Activated B cell treated with CpG ODN at 0.5 μM for 24 hours (primary cell): ENCODE results near the gene LCMT1. TPM values are rescaled to one million over a fixed set of nuclear protein-coding genes. Genes with fewer than 3 reads are reported as not detected.
A peak's percentile ranks its signal among the peaks of the same experiment; 100 is the strongest.

Experiments used
- ATAC-seq: fragments of 200-7000 bp; cut with Tn5 transposase; one replicate; pipeline ENCODE4 v1.10.0; 2021; ENCODE audit warnings: low read depth, mild to moderate bottlenecking, moderate library complexity
- CTCF ChIA-PET: fragments of 350-600 bp; sonication (Branson Sonifier 250); formaldehyde crosslinking; loops from one replicate; lab custom pipeline; 2021; ENCODE audit warnings: antibody characterized with exemption; lab: Charles Lee
- POLR2A ChIA-PET: fragments of 350-600 bp; sonication (Branson Sonifier 250); formaldehyde crosslinking; loops from one replicate; lab custom pipeline; 2021; ENCODE audit warnings: antibody characterized with exemption; lab: Charles Lee
- DNase-seq: peaks from one replicate; pipeline ENCODE4 v3.0.0; 2022
- H3K27ac Mint-ChIP-seq: one replicate; pipeline ENCODE4 v1.8.0; 2020; ENCODE audit warnings: mixed read lengths
- H3K27me3 Mint-ChIP-seq: one replicate; pipeline ENCODE4 v1.8.0; 2021; ENCODE audit warnings: mixed read lengths
- H3K36me3 Mint-ChIP-seq: one replicate; pipeline ENCODE4 v1.8.0; 2021; ENCODE audit warnings: low read depth, mixed read lengths
- H3K4me1 Mint-ChIP-seq: one replicate; pipeline ENCODE4 v1.8.0; 2021; ENCODE audit warnings: mixed read lengths
- H3K4me3 Mint-ChIP-seq: one replicate; pipeline ENCODE4 v1.8.0; 2020; ENCODE audit warnings: mild to moderate bottlenecking, mixed read lengths
- H3K9me3 Mint-ChIP-seq: one replicate; pipeline ENCODE4 v1.8.0; 2020; ENCODE audit warnings: mixed read lengths
- intact Hi-C: fragments of 100-400 bp; cut with micrococcal nuclease; formaldehyde crosslinking; loops from one replicate; pipeline ENCODE4 v1.15.1; 2024
- total RNA-seq: library from RNA; stranded (reverse); gene quantifications from 2 replicates; pipeline ENCODE4 v1.2.3, GENCODE V29; 2022
- TF ChIP-seq, protein P1 (sequence below): fragments of 200-600 bp; IDR thresholded peaks from one replicate; pipeline ENCODE4 v1.8.0; 2022; ENCODE audit warnings: antibody characterized with exemption, mild to moderate bottlenecking

The LCMT1 gene
- total RNA-seq, 1 donor from 2014 or later: 33.6 TPM

DNA sequence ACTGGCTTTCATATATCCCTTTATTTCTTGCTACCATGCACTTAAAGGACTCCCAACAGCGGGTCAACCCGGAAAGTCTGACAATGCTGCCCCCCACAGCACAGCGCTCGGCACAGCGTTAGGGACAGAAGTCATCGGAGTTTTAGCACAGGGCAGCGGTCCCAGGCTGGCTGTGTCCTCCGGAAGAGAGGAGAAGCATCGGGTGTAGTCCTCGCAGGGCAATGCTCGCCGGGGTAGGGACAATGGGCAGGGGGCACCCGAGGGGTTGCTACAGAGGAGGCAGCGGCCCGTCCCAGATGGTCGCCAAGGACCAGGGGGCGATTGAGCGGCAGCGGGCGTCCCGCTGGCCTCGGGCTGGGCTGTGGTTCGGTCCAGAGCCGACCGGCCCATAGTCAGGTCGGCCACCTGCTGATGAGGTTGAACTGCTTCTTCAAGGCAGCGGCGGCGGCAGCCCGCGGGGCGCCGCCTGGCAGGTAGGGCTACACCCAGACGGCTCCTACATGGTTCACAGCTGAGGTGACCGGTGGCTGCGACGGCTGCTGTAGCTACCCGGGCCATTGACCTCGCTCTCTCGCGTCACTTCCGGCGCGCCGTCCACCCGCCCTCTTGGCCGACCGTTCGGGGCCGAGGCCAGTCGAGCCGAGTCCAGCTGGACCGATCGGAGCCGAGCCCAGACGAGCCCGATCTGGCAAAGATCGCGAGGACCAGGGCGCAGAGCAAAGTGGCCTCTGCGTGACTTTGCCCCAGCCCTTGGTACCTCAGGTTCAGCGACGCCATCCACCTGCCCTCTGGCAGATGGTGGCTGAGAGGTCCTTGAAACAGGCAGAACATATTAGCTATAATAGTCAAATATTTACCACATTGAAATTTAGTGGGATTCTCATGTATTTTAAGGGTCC lies 4.7 kb upstream of the LCMT1 start:
- peak; percentile 43 for ATAC-seq
- Mint-ChIP-seq H3K4me1 (peaks cover 30% of the 10 kb centered on the region), H3K36me3 (peaks cover 11% of the 10 kb centered on the region), H3K9me3 (no peaks in the 10 kb centered on the region), H3K27me3 (no peaks in the 10 kb centered on the region), H3K4me3 (peak overlapping the region; percentile 96), H3K27ac (peak overlapping the region; percentile 90)
- ChIA-PET POLR2A (interaction anchor here (0.7 to 3.3 kb wide), 13 partner anchors 10 to 116 kb away, joined by 3 to 31 read pairs (median 5); partner anchors contain the start of gene ARHGAP17), CTCF (interaction anchor here (0.8 to 4.6 kb wide), 8 partner anchors 13 to 151 kb away, joined by 3 to 32 read pairs (median 3); no protein-coding TSS in a partner anchor)
- TF ChIP-seq, protein P1, sequence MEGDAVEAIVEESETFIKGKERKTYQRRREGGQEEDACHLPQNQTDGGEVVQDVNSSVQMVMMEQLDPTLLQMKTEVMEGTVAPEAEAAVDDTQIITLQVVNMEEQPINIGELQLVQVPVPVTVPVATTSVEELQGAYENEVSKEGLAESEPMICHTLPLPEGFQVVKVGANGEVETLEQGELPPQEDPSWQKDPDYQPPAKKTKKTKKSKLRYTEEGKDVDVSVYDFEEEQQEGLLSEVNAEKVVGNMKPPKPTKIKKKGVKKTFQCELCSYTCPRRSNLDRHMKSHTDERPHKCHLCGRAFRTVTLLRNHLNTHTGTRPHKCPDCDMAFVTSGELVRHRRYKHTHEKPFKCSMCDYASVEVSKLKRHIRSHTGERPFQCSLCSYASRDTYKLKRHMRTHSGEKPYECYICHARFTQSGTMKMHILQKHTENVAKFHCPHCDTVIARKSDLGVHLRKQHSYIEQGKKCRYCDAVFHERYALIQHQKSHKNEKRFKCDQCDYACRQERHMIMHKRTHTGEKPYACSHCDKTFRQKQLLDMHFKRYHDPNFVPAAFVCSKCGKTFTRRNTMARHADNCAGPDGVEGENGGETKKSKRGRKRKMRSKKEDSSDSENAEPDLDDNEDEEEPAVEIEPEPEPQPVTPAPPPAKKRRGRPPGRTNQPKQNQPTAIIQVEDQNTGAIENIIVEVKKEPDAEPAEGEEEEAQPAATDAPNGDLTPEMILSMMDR: no peak
- intact Hi-C loops: loop anchor here (1.0 to 2.0 kb wide), 4 partner anchors 41 to 150 kb away; no protein-coding TSS in a partner anchor
- DNase-seq: peak; percentile 72

DNA sequence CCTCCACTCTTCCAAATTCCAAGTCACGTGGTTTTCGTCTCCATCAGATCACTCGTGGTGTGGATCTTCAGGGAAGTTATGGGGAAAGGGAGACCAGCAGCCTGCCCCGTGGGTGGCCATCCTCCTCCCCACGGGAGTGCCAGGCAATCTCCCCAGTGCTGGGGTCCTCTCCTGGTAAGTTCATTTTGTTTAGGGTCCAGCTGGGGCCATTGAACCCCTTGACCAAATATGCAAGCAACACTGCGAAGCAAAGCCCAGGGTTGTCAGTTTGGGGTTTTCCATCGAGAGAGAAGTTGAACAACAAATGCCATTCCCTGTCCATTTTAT lies 4.1 kb upstream of the LCMT1 start:
- DNase-seq (no peak), ATAC-seq (no peak)
- ChIA-PET CTCF (interaction anchor here (0.8 to 4.6 kb wide), 5 partner anchors 13 to 118 kb away, joined by 3 to 32 read pairs (median 3); no protein-coding TSS in a partner anchor), POLR2A (interaction anchor here (0.7 to 3.3 kb wide), 13 partner anchors 9 to 116 kb away, joined by 3 to 31 read pairs (median 5); partner anchors contain the start of gene ARHGAP17)
- peak overlapping the region; percentile 90 for H3K27ac Mint-ChIP-seq
- intact Hi-C loops: loop anchor here (2.0 kb wide), 2 partner anchors 129 to 151 kb away; no protein-coding TSS in a partner anchor
- peak overlapping the region; percentile 96 for H3K4me3 Mint-ChIP-seq
- TF ChIP-seq, protein P1: no peak
- H3K27me3 Mint-ChIP-seq: no peaks in the 10 kb centered on the region
- H3K36me3 Mint-ChIP-seq: peaks cover 11% of the 10 kb centered on the region
- no peaks in the 10 kb centered on the region for H3K9me3 Mint-ChIP-seq
- H3K4me1 Mint-ChIP-seq: peaks cover 35% of the 10 kb centered on the region

DNA sequence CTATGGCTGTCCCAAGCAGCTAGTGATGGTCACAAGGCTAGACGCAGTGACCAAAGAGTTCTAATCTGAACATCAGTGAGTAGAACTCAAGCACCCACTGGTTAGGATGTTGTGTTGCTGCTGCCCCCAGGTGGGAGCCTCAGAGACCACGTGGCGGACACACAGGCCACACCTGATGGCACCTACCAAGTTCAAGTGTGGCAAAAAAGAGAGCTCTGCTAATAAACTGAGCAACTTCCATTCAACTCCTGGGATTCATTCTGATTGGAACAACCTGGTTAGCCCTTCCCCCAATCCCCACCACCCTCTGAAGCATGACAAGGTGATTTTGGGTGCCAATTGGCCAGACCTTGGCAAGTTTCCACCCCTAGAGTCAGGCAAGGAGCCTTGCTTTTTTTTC lies 3.5 kb upstream of the LCMT1 start:
- Mint-ChIP-seq H3K4me1 (peaks cover 38% of the 10 kb centered on the region), H3K27ac (peak overlapping the region; percentile 90), H3K9me3 (no peaks in the 10 kb centered on the region), H3K4me3 (peak overlapping the region; percentile 96), H3K27me3 (no peaks in the 10 kb centered on the region), H3K36me3 (peaks cover 11% of the 10 kb centered on the region)
- ATAC-seq (no peak), DNase-seq (no peak)
- CTCF ChIA-PET: interaction anchor here (1.1 to 4.6 kb wide), 3 partner anchors 14 to 52 kb away, joined by 3 to 32 read pairs (median 6); no protein-coding TSS in a partner anchor
- TF ChIP-seq, protein P1: no peak
- intact Hi-C loops: no loop called here
- POLR2A ChIA-PET: interaction anchor here (0.7 to 3.3 kb wide), 6 partner anchors 41 to 110 kb away, joined by 3 to 31 read pairs (median 10); no protein-coding TSS in a partner anchor

DNA sequence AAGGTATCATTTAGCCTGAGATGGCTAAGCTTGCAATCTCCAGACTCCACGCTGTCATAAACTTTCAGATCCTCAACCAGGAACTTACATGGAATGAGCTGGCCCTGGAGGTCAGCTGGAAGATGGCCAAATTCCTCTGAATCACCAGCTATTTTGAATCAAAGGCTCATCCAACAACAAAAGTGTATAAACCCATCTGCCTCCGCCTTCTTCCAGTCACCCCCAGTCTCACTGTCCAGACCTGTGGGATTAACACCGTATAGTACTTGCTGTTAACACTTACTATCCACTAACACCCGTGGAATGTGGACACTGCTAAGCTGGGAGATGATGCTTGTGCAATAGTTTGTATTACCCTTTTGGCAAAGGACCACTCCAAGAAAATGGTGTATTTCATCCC lies 1.9 kb upstream of the LCMT1 start:
- no peaks in the 10 kb centered on the region for H3K27me3 Mint-ChIP-seq
- peaks cover 44% of the 10 kb centered on the region for H3K4me1 Mint-ChIP-seq
- no peaks in the 10 kb centered on the region for H3K9me3 Mint-ChIP-seq
- POLR2A ChIA-PET: interaction anchor here (3.1 to 3.2 kb wide), 2 partner anchors 43 to 49 kb away, joined by 20 to 22 read pairs; no protein-coding TSS in a partner anchor
- no peak overlapping the region for H3K4me3 Mint-ChIP-seq
- TF ChIP-seq, protein P1: no peak
- CTCF ChIA-PET: interaction anchor here (0.9 to 4.6 kb wide), 5 partner anchors 19 to 56 kb away, joined by 3 to 32 read pairs (median 3); no protein-coding TSS in a partner anchor
- intact Hi-C loops: loop anchor here (2.0 to 10.0 kb wide), 2 partner anchors 115 to 147 kb away; partner anchors contain the start of gene ZKSCAN2
- peaks cover 16% of the 10 kb centered on the region for H3K36me3 Mint-ChIP-seq
- DNase-seq: no peak
- ATAC-seq: no peak
- no peak overlapping the region for H3K27ac Mint-ChIP-seq
